Right cardiac atrium (tissue), 5 donors: ENCODE measurements around the gene HELB. TPM values are rescaled to one million over a fixed set of nuclear protein-coding genes. Genes with fewer than 3 reads are reported as not detected.

Experiments
- ATAC-seq, 2 donors: fragments of 200-7000 bp; cut with Tn5 transposase; one replicate each; pipeline versions ENCODE4 v1.8.0 to v1.9.1; 2020; ENCODE audit warnings: moderate library complexity in 2 of 2, mild to moderate bottlenecking in 1 of 2
- DNase-seq, 3 donors: peaks; one replicate each; pipeline ENCODE4 v3.0.0-alpha.2; 2020
- H3K27ac ChIP-seq: one replicate; pipeline ENCODE4 v1.5.1; 2013; ENCODE audit warnings: mild to moderate bottlenecking, low read length, control low read depth, moderate library complexity
- H3K27me3 ChIP-seq: one replicate; pipeline ENCODE4 v1.6.1; 2013; ENCODE audit not compliant: control insufficient read depth, insufficient read depth
- H3K4me1 ChIP-seq: one replicate; pipeline ENCODE4 v1.6.1; 2013; ENCODE audit warnings: low read length; ENCODE audit not compliant: control insufficient read depth, insufficient read depth
- H3K4me3 ChIP-seq: one replicate; pipeline ENCODE4 v1.5.1; 2013; ENCODE audit warnings: low read length, control low read depth
- H3K9me3 ChIP-seq: one replicate; pipeline ENCODE4 v1.6.1; 2013; ENCODE audit warnings: low read length; ENCODE audit not compliant: control insufficient read depth
- WGBS: extraction: QIAGEN DNeasy Blood & Tissue Kit; methylation state at CpG from one replicate; pipeline ENCODE4 v1.1.7; 2013; 5-methylcytosine and 5-hydroxymethylcytosine counted together
- intact Hi-C, 4 donors: fragments of 100-400 bp; cut with DNase I; formaldehyde crosslinking; loops; one replicate each; pipeline versions ENCODE4 v1.11.0 to v1.14.0; 2022 to 2023
- polyA plus RNA-seq: library from polyadenylated mRNA; stranded (reverse); fragments of 200-250 nt; gene quantifications from one replicate; pipeline ENCODE4 v1.2.3, GENCODE V29; 2013
- total RNA-seq, 4 donors: library from RNA; stranded (reverse); fragmentation: NEBNext Ultra II Directional; extraction: Animal tissue kit (Norgen Biotek cat#: 25700); gene quantifications; one replicate each; pipeline ENCODE4 v1.2.1, GENCODE V29; 2021
- donor health status: healthy with polysubstance abuse.
- donor health status: DM: no; HTN: yes; CAD: no.
- donor health status: DM: no; HTN: no; CAD: no.
- donor health status: DM: no; HTN: yes; CAD: no; lungs with severe emphysema.
- donor health status: DM: yes; HTN: yes; CAD: no.

HELB gene
- total and polyA plus RNA-seq, 5 donors = 0.48 to 1.9 (median 1.2) TPM

DNA sequence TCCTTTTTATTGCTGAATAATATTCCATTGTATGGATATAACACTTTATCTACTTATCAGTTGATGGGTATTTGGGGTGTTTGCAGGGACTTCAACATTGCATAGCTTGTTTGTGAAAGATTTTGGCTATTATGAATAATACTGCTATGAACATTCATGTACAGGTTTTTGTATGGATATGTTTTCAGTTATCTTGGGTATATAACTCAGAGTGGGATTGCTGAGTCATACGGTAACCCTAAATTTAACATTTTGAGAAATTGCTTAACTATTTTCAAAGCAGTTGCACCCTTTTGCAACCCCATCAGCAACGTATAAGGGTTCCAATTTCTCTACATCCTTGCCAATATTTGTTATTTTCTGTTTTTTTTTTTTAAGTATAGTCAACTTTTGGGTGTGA lies 27.3 kb upstream of the HELB start:
- H3K27ac ChIP-seq = no peak overlapping the region
- H3K27me3 ChIP-seq = no peaks in the 10 kb centered on the region
- 61% methylated on average over 2 of the region's 2 CpGs for WGBS
- intact Hi-C loops = loop anchor here in 3 of 4 donors (5.0 to 10.0 kb wide), 3 partner anchors 130 to 420 kb away; no protein-coding TSS in a partner anchor
- ATAC-seq = no peak
- DNase-seq = no peak
- no peaks in the 10 kb centered on the region for H3K9me3 ChIP-seq
- no peaks in the 10 kb centered on the region for H3K4me1 ChIP-seq
- no peak overlapping the region for H3K4me3 ChIP-seq

DNA sequence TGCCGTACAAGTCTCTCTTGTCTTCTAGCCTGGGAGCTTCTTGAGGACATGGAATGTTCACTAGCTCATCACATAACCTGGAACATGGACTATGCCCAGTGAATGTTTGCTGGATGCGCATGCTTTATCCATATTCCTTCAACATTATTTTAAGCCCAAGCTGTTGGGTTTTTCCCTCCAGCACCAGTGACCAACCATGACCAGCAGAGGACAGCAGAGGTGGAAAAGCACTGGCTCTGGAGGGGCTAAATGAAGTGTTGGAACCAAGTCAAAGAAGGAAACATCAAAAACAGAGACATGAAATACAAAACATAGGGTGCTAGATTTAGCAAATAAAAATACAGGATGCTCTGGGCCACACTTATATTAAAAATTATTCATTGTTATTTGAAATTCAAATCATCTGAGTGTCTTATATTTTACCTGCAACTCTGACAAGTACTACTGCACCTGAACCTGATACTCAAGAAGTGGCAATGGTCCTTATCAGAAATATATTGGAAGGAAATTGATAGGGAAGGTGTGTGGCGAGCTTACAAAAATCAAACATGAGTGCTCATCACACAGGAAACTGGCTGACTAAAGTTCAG lies 23.1 kb upstream of the HELB start:
- Histone ChIP-seq H3K4me3 (no peak overlapping the region), H3K4me1 (no peaks in the 10 kb centered on the region), H3K27ac (no peak overlapping the region), H3K9me3 (no peaks in the 10 kb centered on the region), H3K27me3 (no peaks in the 10 kb centered on the region)
- WGBS = 36% methylated on average over 3 of the region's 3 CpGs
- intact Hi-C loops = loop anchor here in 3 of 4 donors (5.0 to 10.0 kb wide), 3 partner anchors 126 to 416 kb away; no protein-coding TSS in a partner anchor
- ATAC-seq (no peak), DNase-seq (no peak)

GRCh38 chr12:66280561-66280960 lies 21.7 kb upstream of the HELB start:
- no peak for DNase-seq
- intact Hi-C loops = loop anchor here in 1 of 4 donors (10.0 kb wide), 1 partner anchor 124 kb away; no protein-coding TSS in a partner anchor
- WGBS = 72% methylated on average over 1 of the region's 1 CpG

GRCh38 chr12:66282244-66282643 lies 20.0 kb upstream of the HELB start:
- DNase-seq (no peak), ATAC-seq (no peak)
- no peaks in the 10 kb centered on the region for H3K9me3 ChIP-seq
- no peak overlapping the region for H3K4me3 ChIP-seq
- H3K27me3 ChIP-seq = no peaks in the 10 kb centered on the region
- no peaks in the 10 kb centered on the region for H3K4me1 ChIP-seq
- H3K27ac ChIP-seq = no peak overlapping the region
- 88% methylated on average over 3 of the region's 3 CpGs for WGBS
- intact Hi-C loops = loop anchor here in 1 of 4 donors (10.0 kb wide), 1 partner anchor 123 kb away; no protein-coding TSS in a partner anchor

More at GRCh38 chr12:66280561-66280960, 21.7 kb upstream of the HELB start:
- Histone ChIP-seq H3K27ac (no peak overlapping the region), H3K4me3 (no peak overlapping the region), H3K9me3 (no peaks in the 10 kb centered on the region), H3K27me3 (no peaks in the 10 kb centered on the region), H3K4me1 (no peaks in the 10 kb centered on the region)
- ATAC-seq = no peak

DNA sequence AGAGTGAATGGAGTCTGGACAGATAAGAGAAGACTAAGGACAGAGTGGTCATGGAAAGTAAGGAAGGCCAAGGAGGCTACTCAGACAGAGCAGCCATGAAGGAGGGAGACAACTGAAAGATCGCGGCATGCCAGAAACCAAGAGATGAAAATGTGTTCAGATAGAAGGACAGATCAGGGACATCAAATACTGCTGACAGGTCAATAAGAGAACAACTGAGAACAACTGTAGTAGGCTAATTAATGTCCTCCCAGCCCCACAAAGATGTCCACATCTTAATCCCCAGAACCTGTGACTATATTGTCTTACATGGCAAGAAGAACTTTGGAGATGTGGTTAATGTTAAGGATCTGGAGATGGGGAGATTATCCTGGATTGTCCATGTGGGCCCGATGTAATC lies 15.0 kb upstream of the HELB start:
- no peak overlapping the region for H3K4me3 ChIP-seq
- intact Hi-C loops = loop anchor here in 1 of 4 donors (10.0 kb wide), 1 partner anchor 118 kb away; no protein-coding TSS in a partner anchor
- H3K4me1 ChIP-seq = no peaks in the 10 kb centered on the region
- DNase-seq (no peak), ATAC-seq (no peak)
- no peaks in the 10 kb centered on the region for H3K27me3 ChIP-seq
- no peaks in the 10 kb centered on the region for H3K9me3 ChIP-seq
- 95% methylated on average over 3 of the region's 3 CpGs for WGBS
- H3K27ac ChIP-seq = no peak overlapping the region

- no peak overlapping the region for H3K27ac ChIP-seq
- intact Hi-C loops = loop anchor here in 1 of 4 donors (10.0 kb wide), 1 partner anchor 117 kb away; no protein-coding TSS in a partner anchor
These were observed 14.2 kb upstream of the HELB start for GRCh38 chr12:66288121-66288520.

DNA sequence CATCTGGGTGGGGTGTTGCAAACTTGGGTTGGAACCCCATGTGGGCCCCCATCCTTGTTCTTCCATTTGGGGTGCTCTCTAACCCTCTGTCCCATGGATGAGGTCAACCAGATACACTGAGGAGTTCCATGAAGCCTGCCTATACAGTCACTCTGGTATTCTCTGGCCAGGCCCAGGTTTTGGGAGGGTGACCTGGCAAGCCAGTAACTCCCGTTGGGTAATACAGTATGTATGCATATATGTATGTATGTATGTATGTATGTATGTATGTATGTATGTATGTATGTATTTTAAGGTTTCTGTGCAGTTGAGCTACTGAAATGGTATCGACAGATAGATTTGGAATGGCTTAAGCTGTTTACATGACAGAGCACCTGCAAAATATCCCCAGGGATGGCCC lies 12.8 kb upstream of the HELB start:
- no peak for ATAC-seq
- 92% methylated on average over 2 of the region's 2 CpGs for WGBS
- H3K27ac ChIP-seq = no peak overlapping the region
- H3K4me3 ChIP-seq = no peak overlapping the region
- DNase-seq = no peak
- intact Hi-C loops = loop anchor here in 1 of 4 donors (10.0 kb wide), 1 partner anchor 115 kb away; no protein-coding TSS in a partner anchor
- H3K4me1 ChIP-seq = no peaks in the 10 kb centered on the region
- no peaks in the 10 kb centered on the region for H3K9me3 ChIP-seq
- H3K27me3 ChIP-seq = no peaks in the 10 kb centered on the region

More at GRCh38 chr12:66288121-66288520, 14.2 kb upstream of the HELB start:
- H3K4me3 ChIP-seq = no peak overlapping the region
- ATAC-seq (no peak), DNase-seq (no peak)
- WGBS = 81% methylated on average over 5 of the region's 5 CpGs
- no peaks in the 10 kb centered on the region for H3K9me3 ChIP-seq
- no peaks in the 10 kb centered on the region for H3K4me1 ChIP-seq
- H3K27me3 ChIP-seq = no peaks in the 10 kb centered on the region

- no peaks in the 10 kb centered on the region for H3K9me3 ChIP-seq
- DNase-seq = no peak
- ATAC-seq = no peak
- H3K27ac ChIP-seq = no peak overlapping the region
- intact Hi-C loops = no loop called here
- no peaks in the 10 kb centered on the region for H3K4me1 ChIP-seq
- 83% methylated on average over 2 of the region's 2 CpGs for WGBS
- H3K4me3 ChIP-seq = no peak overlapping the region
- no peaks in the 10 kb centered on the region for H3K27me3 ChIP-seq
These were observed 11.5 kb upstream of the HELB start for GRCh38 chr12:66290716-66291200.

- ATAC-seq (no peak), DNase-seq (no peak)
- H3K27ac ChIP-seq = no peak overlapping the region
- intact Hi-C loops = no loop called here
- no peaks in the 10 kb centered on the region for H3K9me3 ChIP-seq
- no peak overlapping the region for H3K4me3 ChIP-seq
- H3K4me1 ChIP-seq = no peaks in the 10 kb centered on the region
- 83% methylated on average over 1 of the region's 1 CpG for WGBS
- no peaks in the 10 kb centered on the region for H3K27me3 ChIP-seq
These were observed 6.1 kb upstream of the HELB start for GRCh38 chr12:66296176-66296683.

DNA sequence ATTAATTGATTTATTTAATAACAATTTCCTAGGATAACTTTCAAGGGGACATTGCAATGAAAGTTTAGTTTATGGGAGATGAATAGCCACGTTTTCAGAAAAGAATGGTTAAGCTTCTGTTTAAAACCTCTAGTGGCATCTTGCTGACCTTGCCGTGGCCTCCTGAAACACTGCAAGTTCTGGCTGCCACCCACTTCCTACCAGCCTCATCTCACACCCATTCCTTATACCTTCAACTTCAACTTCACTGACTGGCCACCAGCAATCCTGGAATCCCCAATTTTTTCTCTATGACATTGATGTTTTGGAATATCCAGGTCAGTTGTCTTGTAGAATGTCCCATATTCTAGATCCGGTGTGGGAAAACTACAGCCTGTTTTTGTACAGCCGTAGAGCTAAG lies 5.2 kb upstream of the HELB start:
- 68% methylated on average over 4 of the region's 4 CpGs for WGBS
- Histone ChIP-seq H3K4me1 (no peaks in the 10 kb centered on the region), H3K4me3 (no peak overlapping the region), H3K9me3 (no peaks in the 10 kb centered on the region), H3K27ac (no peak overlapping the region), H3K27me3 (no peaks in the 10 kb centered on the region)
- no peak for ATAC-seq
- intact Hi-C loops = no loop called here
- no peak for DNase-seq

GRCh38 chr12:66297923-66298322 lies 4.4 kb upstream of the HELB start:
- Histone ChIP-seq H3K9me3 (no peaks in the 10 kb centered on the region), H3K27ac (no peak overlapping the region), H3K4me3 (no peak overlapping the region), H3K27me3 (no peaks in the 10 kb centered on the region), H3K4me1 (no peaks in the 10 kb centered on the region)
- DNase-seq (no peak), ATAC-seq (no peak)
- 79% methylated on average over 3 of the region's 3 CpGs for WGBS
- intact Hi-C loops = no loop called here
